ENCODE measurements around the gene ZCCHC17.

The ZCCHC17 gene

DNA sequence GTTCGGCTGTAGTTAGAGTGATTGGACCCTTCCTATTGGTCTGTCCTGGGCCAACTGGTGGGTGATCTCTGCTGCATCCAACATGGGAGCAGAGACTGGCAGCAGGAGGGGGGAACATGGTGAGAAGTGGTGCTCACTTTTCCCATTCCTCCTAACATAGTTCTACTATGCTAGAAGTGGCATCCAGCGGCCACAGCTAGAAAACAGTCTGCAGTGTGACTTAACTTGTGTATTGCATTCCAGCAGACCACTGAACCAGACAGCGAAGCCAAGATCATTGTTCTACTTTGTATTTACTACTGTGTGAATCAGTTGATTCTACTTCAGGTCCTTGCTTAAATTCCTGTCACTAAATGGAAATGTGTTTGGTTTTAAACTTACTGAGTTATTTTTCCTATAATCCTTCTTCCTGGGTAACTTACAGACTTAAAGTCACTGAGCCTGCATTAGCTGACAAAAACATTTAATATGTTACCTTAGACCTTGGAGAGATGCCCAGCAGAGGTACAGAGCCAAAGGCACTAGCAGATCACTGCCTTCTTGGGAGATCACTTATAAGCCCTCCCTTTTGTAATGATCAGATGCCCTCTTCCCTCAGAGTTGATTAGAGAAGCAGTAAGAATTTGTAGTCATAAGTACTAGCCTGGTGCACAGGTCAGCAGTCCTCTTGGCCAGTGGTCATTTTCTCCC is 67.9 kb downstream of the ZCCHC17 start:
- no peak for DNase-seq (ENCODE audit: low read depth, low spot score)
- H3K4me3 ChIP-seq (ENCODE audit: low read length): no peak overlapping the region

DNA sequence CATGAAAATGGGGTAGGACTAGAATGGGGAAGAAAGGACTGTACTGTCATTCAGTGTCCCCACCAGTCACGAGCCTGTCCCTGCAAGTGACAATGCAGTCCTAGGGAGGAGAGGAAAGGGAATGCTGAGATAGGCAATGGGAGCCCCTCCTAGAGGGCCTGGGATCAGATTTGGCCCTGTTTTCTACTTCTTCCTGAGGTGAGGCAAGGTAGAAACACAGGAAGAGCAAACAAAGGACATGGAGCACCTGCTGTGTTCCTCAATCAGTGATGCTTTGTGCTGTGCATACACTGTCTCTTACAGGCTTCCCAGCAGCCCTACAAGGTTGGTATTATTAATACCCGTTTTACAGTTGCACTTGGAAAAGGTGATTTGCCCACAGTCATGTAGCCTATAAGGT is 70.0 kb downstream of the ZCCHC17 start:
- no peak for DNase-seq (ENCODE audit: low read depth, low spot score)
- no peak overlapping the region for H3K4me3 ChIP-seq (ENCODE audit: low read length)

GRCh38 chr1:31368611-31369107 is 71.8 kb downstream of the ZCCHC17 start:
- H3K4me3 ChIP-seq (ENCODE audit: low read length): no peak overlapping the region
- no peak for DNase-seq (ENCODE audit: low read depth, low spot score)

GRCh38 chr1:31370021-31370420 is 73.2 kb downstream of the ZCCHC17 start:
- H3K4me3 ChIP-seq (ENCODE audit: low read length): no peak overlapping the region
- DNase-seq (ENCODE audit: low read depth, low spot score): no peak

DNA sequence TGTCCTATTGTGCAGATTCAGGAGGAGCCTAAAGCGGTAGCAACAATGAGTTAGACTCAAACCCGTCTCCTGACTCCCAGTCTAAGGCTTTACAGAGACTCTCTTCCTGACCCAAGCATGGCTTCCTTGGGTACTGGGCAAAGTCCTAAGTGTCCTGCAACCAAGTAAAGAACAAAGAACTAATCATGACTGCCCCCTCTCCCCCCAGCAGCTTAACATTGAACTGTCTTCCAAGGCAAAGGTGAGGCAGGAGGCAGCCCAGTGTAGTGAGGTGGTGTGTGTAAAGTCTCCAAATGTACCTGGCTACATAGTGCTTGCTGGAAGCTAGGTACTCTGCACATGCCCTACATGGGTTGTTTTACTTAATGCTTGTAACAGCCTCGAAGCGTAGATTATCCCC is 73.7 kb downstream of the ZCCHC17 start:
- no peak overlapping the region for H3K4me3 ChIP-seq (ENCODE audit: low read length)
- DNase-seq (ENCODE audit: low read depth, low spot score): no peak

DNA sequence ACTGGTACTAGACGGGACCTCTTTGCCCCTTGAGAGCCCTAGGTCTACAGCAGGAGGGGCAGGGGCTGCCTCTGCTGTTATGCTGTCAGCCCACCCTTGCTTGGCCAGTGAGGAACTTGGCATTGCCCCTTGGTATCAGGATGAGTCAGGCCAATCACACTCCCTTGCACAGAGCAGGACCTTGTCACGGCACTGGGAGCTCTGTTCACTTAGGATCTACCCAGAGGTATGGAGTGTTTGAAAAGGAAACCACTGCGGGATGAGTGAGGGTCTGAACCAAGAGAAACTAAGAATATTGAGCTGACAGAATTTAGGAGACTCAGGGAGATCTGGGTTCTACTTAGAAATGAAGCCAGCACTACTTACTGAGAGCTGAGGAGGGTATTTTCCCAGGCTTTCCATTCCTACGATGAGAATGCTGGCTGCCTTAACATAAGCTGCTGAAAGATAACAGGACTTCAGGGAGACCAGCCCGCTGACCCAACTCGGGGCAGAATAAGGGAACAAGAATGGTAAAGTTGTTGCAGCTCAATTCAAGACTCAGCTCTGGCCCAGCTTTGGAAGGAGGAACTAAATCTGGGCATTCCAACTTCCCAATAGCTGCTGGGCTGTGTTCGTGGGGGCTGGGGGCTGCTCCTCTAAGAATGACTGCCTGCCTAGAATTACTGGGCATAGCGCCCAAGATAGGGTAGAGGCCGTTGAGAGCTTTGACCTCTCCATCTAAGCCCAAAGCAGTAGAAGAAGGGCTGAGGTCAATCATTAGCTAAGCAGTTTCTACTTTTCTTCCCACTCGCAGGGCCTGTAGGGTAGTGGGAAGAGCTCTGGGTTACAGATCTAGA is 74.5 kb downstream of the ZCCHC17 start:
- no peak overlapping the region for H3K4me3 ChIP-seq (ENCODE audit: low read length)
- no peak for DNase-seq (ENCODE audit: low read depth, low spot score)

- no peak for DNase-seq (ENCODE audit: low read depth, low spot score)
- H3K4me3 ChIP-seq (ENCODE audit: low read length): no peak overlapping the region
These were observed 75.2 kb downstream of the ZCCHC17 start for GRCh38 chr1:31372051-31372450.

GRCh38 chr1:31372751-31373055 is 75.9 kb downstream of the ZCCHC17 start:
- no peak overlapping the region for H3K4me3 ChIP-seq (ENCODE audit: low read length)
- DNase-seq (ENCODE audit: low read depth, low spot score): no peak

DNA sequence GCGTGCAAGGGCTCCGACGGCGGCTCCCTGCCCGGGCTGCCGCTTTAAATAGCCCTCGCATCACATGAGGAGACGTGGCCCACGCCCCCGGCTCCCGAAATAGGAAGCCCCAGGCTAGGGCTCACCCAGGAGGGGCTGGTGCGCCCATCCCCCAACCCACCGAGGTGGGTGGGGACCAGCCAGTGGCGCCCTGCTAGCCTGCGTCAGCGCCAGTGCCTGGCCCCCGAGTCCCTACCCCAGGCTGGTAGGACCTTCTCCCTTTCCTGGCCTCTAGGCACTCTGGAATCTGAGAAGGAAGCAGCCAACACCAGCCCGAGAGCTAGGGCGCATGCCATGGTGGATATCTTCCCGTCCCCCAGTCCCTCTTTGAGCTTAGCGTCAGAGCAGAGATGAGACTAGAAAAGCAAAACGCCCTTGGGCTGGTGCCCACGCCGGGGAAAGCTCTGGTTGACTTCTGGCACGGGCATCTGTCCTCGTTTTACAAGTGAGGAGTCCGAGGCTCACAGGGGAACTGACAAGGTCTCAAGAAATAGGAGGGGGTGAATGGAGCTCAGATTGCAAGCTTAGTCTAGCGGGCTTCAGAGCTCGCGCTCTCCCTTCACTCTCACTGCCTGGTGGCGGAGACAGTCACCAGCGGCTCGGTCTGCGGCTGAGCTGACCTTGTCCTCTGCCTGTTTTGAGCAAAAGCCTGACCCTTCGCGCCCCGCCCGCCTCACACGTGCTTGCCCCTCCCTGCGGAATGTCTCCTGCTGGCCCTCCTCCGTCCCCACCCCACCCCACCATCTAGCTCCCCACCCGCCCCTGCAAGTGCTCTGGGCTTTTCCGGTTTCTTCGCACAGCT is 76.4 kb downstream of the ZCCHC17 start, which contains the start of gene FABP3:
FABP3 (minus strand) TSS at position 21 of the 841 bp plus-strand sequence. CDS start 62 bp downstream, outside the sequence.
- DNase-seq (ENCODE audit: low read depth, low spot score): no peak
- H3K4me3 ChIP-seq (ENCODE audit: low read length): no peak within 1 kb of the TSS

- H3K4me3 ChIP-seq (ENCODE audit: low read length): no peak overlapping the region
- no peak for DNase-seq (ENCODE audit: low read depth, low spot score)
These were observed 77.2 kb downstream of the ZCCHC17 start for GRCh38 chr1:31373897-31374486.

- no peak overlapping the region for H3K4me3 ChIP-seq (ENCODE audit: low read length)
- DNase-seq (ENCODE audit: low read depth, low spot score): no peak
These were observed 77.8 kb downstream of the ZCCHC17 start for GRCh38 chr1:31374511-31375196.

- no peak overlapping the region for H3K4me3 ChIP-seq (ENCODE audit: low read length)
- DNase-seq (ENCODE audit: low read depth, low spot score): no peak
These were observed 79.7 kb downstream of the ZCCHC17 start for GRCh38 chr1:31376375-31377134.

- H3K4me3 ChIP-seq (ENCODE audit: low read length): no peak overlapping the region
- DNase-seq (ENCODE audit: low read depth, low spot score): no peak
These were observed 80.6 kb downstream of the ZCCHC17 start for GRCh38 chr1:31377364-31377863.

GRCh38 chr1:31378001-31378400 is 81.2 kb downstream of the ZCCHC17 start:
- no peak overlapping the region for H3K4me3 ChIP-seq (ENCODE audit: low read length)
- DNase-seq (ENCODE audit: low read depth, low spot score): no peak

GRCh38 chr1:31380181-31380580 is 83.3 kb downstream of the ZCCHC17 start:
- no peak overlapping the region for H3K4me3 ChIP-seq (ENCODE audit: low read length)
- DNase-seq (ENCODE audit: low read depth, low spot score): no peak

- no peak for DNase-seq (ENCODE audit: low read depth, low spot score)
- no peak overlapping the region for H3K4me3 ChIP-seq (ENCODE audit: low read length)
These were observed 84.8 kb downstream of the ZCCHC17 start for GRCh38 chr1:31381394-31382294.
